Measurements from ENCODE around the gene ITPR1. TPM values are rescaled to one million over a fixed set of nuclear protein-coding genes. Genes with fewer than 3 reads are reported as not detected.

The ITPR1 gene
- total and polyA plus RNA-seq, 8 donors: 34.8 to 57.3 (median 42.0) TPM

DNA sequence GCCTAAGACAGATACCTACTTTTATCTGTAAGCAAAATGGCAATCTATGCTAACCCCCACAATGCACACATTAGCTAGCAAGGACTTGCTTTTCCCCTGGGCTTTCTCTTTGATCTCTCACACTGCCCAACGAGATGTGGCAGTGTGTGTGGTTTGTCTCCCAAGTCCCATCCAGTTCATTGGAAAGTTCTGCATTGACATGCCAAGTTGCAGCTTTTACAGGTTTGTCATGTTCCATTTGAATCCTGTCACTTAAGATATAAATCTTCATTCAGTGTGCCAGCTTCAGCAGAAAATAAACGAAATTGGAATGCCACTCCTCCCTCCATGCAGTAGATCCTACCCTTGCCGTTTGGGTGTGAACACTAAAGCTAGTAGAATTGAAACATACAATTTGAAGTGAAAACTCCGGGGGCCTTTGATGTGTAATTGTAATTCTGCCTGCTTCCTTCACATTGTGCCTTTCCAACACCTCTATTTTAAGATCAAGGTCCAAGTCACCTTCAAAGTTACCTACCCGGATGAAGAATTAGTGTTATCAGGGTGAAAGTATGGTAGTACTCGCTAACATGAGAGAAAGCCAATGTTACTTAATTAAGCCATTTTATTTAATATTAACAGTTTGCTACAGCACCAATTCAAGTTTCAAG lies 355.2 kb downstream of the ITPR1 start:
- DNase-seq (no peak), ATAC-seq (no peak)
- no peaks in the 10 kb centered on the region for H3K36me3 ChIP-seq
- intact Hi-C loops (cut with DNase I): no loop called here
- H3K4me3 ChIP-seq: no peak overlapping the region
- H3K27ac ChIP-seq: no peak overlapping the region
- H3K4me1 ChIP-seq: peaks cover 0 to 8% of the 10 kb centered on the region in 2 donors
- no peak for TF ChIP-seq CTCF (IDR thresholded peaks at IDR 0.05)
- H3K9me3 ChIP-seq: no peaks in the 10 kb centered on the region
- no peaks in the 10 kb centered on the region for H3K27me3 ChIP-seq

- no peaks in the 10 kb centered on the region for H3K27me3 ChIP-seq
- no peak for DNase-seq
- H3K4me1 ChIP-seq: peaks cover 0 to 8% of the 10 kb centered on the region in 2 donors
- no peak overlapping the region for H3K4me3 ChIP-seq
- ATAC-seq: no peak
- intact Hi-C loops (cut with DNase I): no loop called here
- no peak overlapping the region for H3K27ac ChIP-seq
- no peaks in the 10 kb centered on the region for H3K9me3 ChIP-seq
- no peaks in the 10 kb centered on the region for H3K36me3 ChIP-seq
- no peak for TF ChIP-seq CTCF (IDR thresholded peaks at IDR 0.05)
Measured at GRCh38 chr3:4849136-4849535, 356.0 kb downstream of the ITPR1 start.

GRCh38 chr3:4849739-4850138 lies 356.6 kb downstream of the ITPR1 start:
- intact Hi-C loops (cut with DNase I): no loop called here
- H3K27me3 ChIP-seq: no peaks in the 10 kb centered on the region
- no peak for DNase-seq
- no peaks in the 10 kb centered on the region for H3K36me3 ChIP-seq
- H3K4me1 ChIP-seq: peaks cover 0 to 8% of the 10 kb centered on the region in 2 donors
- H3K27ac ChIP-seq: no peak overlapping the region
- TF ChIP-seq CTCF (IDR thresholded peaks at IDR 0.05): no peak
- no peak overlapping the region for H3K4me3 ChIP-seq
- no peaks in the 10 kb centered on the region for H3K9me3 ChIP-seq
- no peak for ATAC-seq

GRCh38 chr3:4850211-4850927 lies 357.2 kb downstream of the ITPR1 start:
- no peak overlapping the region for H3K4me3 ChIP-seq
- no peak for ATAC-seq
- no peaks in the 10 kb centered on the region for H3K36me3 ChIP-seq
- no peaks in the 10 kb centered on the region for H3K9me3 ChIP-seq
- intact Hi-C loops (cut with DNase I): no loop called here
- no peak for DNase-seq
- no peaks in the 10 kb centered on the region for H3K27me3 ChIP-seq
- peaks cover 0 to 8% of the 10 kb centered on the region in 2 donors for H3K4me1 ChIP-seq
- H3K27ac ChIP-seq: no peak overlapping the region
- TF ChIP-seq CTCF (IDR thresholded peaks at IDR 0.05): no peak

GRCh38 chr3:4850928-4851265 lies 357.7 kb downstream of the ITPR1 start:
- no peak for TF ChIP-seq CTCF (IDR thresholded peaks at IDR 0.05)
- no peaks in the 10 kb centered on the region for H3K36me3 ChIP-seq
- no peaks in the 10 kb centered on the region for H3K27me3 ChIP-seq
- no peak overlapping the region for H3K4me3 ChIP-seq
- no peaks in the 10 kb centered on the region for H3K9me3 ChIP-seq
- no peak overlapping the region for H3K27ac ChIP-seq
- ATAC-seq (no peak), DNase-seq (no peak)
- peaks cover 0 to 7% of the 10 kb centered on the region in 2 donors for H3K4me1 ChIP-seq
- intact Hi-C loops (cut with DNase I): no loop called here

Data from left lung (tissue), 10 donors.